ENCODE data around the gene MYRFL. TPM values are rescaled to one million over a fixed set of nuclear protein-coding genes. Genes with fewer than 3 reads are reported as not detected.

Gene MYRFL
- polyA plus RNA-seq, 1 donor from 2014 or later = not detected

- H3K9me3 ChIP-seq (ENCODE audit: low read length) = no peaks in the 10 kb centered on the region
- H3K79me2 ChIP-seq (replicated peaks; ENCODE audit: insufficient read depth, low read length) = no peaks in the 10 kb centered on the region
These were observed 159.2 kb downstream of the MYRFL start for GRCh38 chr12:69984241-69984640.

DNA sequence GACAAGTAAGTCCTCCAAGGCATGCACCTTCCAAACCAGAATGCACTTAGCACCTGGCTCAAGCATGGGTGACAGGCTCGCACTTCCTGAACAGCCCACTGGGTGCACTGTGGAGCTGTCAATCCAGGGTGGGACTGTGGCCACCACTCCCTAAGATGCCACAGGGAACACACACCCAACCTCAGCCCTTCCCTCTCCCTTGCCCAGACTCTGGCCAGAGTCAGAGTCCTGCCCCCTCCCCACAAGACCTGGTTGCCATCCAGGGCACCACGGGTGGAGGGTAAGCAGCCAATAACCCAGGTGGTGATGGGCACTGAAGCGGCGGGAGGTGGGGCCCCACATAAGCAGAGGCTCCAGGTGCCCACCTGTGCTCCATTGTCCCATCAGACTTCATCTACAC lies 160.6 kb downstream of the MYRFL start:
- no peak overlapping the region for H3K4me2 ChIP-seq (ENCODE audit: low read length)
- no peaks in the 10 kb centered on the region for H3K36me3 ChIP-seq (ENCODE audit: insufficient read depth, low read length)
- no peaks in the 10 kb centered on the region for H3K79me2 ChIP-seq (replicated peaks; ENCODE audit: insufficient read depth, low read length)
- no peaks in the 10 kb centered on the region for H4K20me1 ChIP-seq (ENCODE audit: insufficient read depth)
- H3K27me3 ChIP-seq (ENCODE audit: insufficient read depth, low read depth, low read length) = no peaks in the 10 kb centered on the region
- H3K9ac ChIP-seq (ENCODE audit: low read length) = no peak overlapping the region
- no peaks in the 10 kb centered on the region for H3F3A ChIP-seq (ENCODE audit: insufficient read depth, low read length, poor library complexity, severe bottlenecking)
- no peaks in the 10 kb centered on the region for H3K9me2 ChIP-seq (ENCODE audit: insufficient read depth, low read length)
- no peaks in the 10 kb centered on the region for H3K9me3 ChIP-seq (ENCODE audit: low read length)
- TF ChIP-seq SMC3 (conservative IDR thresholded peaks at IDR 0.05; ENCODE audit: poor library complexity) (no peak), EP300 (conservative IDR thresholded peaks at IDR 0.05; ENCODE audit: poor library complexity, severe bottlenecking) (no peak), MXI1 (conservative IDR thresholded peaks at IDR 0.05; ENCODE audit: poor library complexity, severe bottlenecking) (no peak), CTCF (IDR thresholded peaks at IDR 0.05; ENCODE audit: poor library complexity, severe bottlenecking) (no peak), RAD21 (conservative IDR thresholded peaks at IDR 0.05) (no peak), REST (IDR thresholded peaks at IDR 0.05; ENCODE audit: borderline replicate concordance) (no peak), TAF1 (IDR thresholded peaks at IDR 0.05; ENCODE audit: low read depth) (no peak), POLR2AphosphoS5 (IDR thresholded peaks at IDR 0.05) (no peak), EZH2 (IDR thresholded peaks at IDR 0.05; ENCODE audit: borderline replicate concordance, insufficient read depth, low read length, poor library complexity, severe bottlenecking) (no peak)
- H3K27ac ChIP-seq (ENCODE audit: low read length) = no peak overlapping the region
- H3K4me3 ChIP-seq (ENCODE audit: low read length) = no peak overlapping the region
- no peak overlapping the region for H2AFZ ChIP-seq (ENCODE audit: low read depth, low read length)

More at GRCh38 chr12:69984241-69984640, 159.2 kb downstream of the MYRFL start:
- no peak overlapping the region for H3K4me2 ChIP-seq (ENCODE audit: low read length)
- no peaks in the 10 kb centered on the region for H4K20me1 ChIP-seq (ENCODE audit: insufficient read depth)
- no peaks in the 10 kb centered on the region for H3K9me2 ChIP-seq (ENCODE audit: insufficient read depth, low read length)
- no peaks in the 10 kb centered on the region for H3K27me3 ChIP-seq (ENCODE audit: insufficient read depth, low read depth, low read length)
- H3K36me3 ChIP-seq (ENCODE audit: insufficient read depth, low read length) = no peaks in the 10 kb centered on the region
- no peaks in the 10 kb centered on the region for H3F3A ChIP-seq (ENCODE audit: insufficient read depth, low read length, poor library complexity, severe bottlenecking)
- H2AFZ ChIP-seq (ENCODE audit: low read depth, low read length) = no peak overlapping the region
- no peak overlapping the region for H3K9ac ChIP-seq (ENCODE audit: low read length)
- no peak overlapping the region for H3K27ac ChIP-seq (ENCODE audit: low read length)
- TF ChIP-seq EP300 (conservative IDR thresholded peaks at IDR 0.05; ENCODE audit: poor library complexity, severe bottlenecking) (no peak), MXI1 (conservative IDR thresholded peaks at IDR 0.05; ENCODE audit: poor library complexity, severe bottlenecking) (no peak)
- no peak overlapping the region for H3K4me3 ChIP-seq (ENCODE audit: low read length)

DNA sequence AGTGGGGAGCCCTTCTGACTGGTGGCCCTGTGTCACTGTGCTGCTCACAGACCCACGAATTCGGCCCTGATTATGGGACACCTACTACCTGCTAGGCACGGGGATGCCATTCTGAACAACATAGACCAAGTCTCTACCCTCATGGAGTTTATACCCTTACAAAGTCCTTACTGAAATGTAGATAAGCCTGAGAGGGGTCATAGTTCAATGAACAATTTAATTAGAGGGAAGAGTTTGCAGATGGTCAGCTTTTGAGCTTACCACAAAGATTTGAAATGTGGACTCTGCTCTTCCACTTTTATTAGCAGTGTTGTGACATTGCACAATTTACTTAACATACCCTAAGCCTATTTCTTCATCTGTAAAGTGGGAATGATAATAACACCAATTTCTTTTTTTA lies 161.1 kb downstream of the MYRFL start:
- Histone ChIP-seq H3K4me2 (ENCODE audit: low read length) (no peak overlapping the region), H3K9me2 (ENCODE audit: insufficient read depth, low read length) (no peaks in the 10 kb centered on the region), H3K79me2 (replicated peaks; ENCODE audit: insufficient read depth, low read length) (no peaks in the 10 kb centered on the region), H3K27me3 (ENCODE audit: insufficient read depth, low read depth, low read length) (no peaks in the 10 kb centered on the region), H3K36me3 (ENCODE audit: insufficient read depth, low read length) (no peaks in the 10 kb centered on the region), H3F3A (ENCODE audit: insufficient read depth, low read length, poor library complexity, severe bottlenecking) (no peaks in the 10 kb centered on the region), H2AFZ (ENCODE audit: low read depth, low read length) (no peak overlapping the region), H3K27ac (ENCODE audit: low read length) (no peak overlapping the region), H3K9me3 (ENCODE audit: low read length) (no peaks in the 10 kb centered on the region), H3K4me3 (ENCODE audit: low read length) (no peak overlapping the region), H3K9ac (ENCODE audit: low read length) (no peak overlapping the region), H4K20me1 (ENCODE audit: insufficient read depth) (no peaks in the 10 kb centered on the region)
- TF ChIP-seq EZH2 (IDR thresholded peaks at IDR 0.05; ENCODE audit: borderline replicate concordance, insufficient read depth, low read length, poor library complexity, severe bottlenecking) (no peak), TAF1 (IDR thresholded peaks at IDR 0.05; ENCODE audit: low read depth) (no peak), POLR2AphosphoS5 (IDR thresholded peaks at IDR 0.05) (no peak), CTCF (IDR thresholded peaks at IDR 0.05; ENCODE audit: poor library complexity, severe bottlenecking) (no peak), REST (IDR thresholded peaks at IDR 0.05; ENCODE audit: borderline replicate concordance) (no peak)
